Smooth muscle cell (in vitro differentiated cells): ENCODE results near the gene AKR1B15. TPM values are rescaled to one million over a fixed set of nuclear protein-coding genes. Genes with fewer than 3 reads are reported as not detected.

Experiments
- DNase-seq: peaks from one replicate; lab custom pipeline; 2025; ENCODE audit not compliant: unreplicated experiment; lab: John Stamatoyannopoulos, UW
- H2AFZ ChIP-seq: fragments of 200-600 bp; sonication (generic); 2 replicates; pipeline ENCODE4 v1.6.0; 2016; ENCODE audit warnings: antibody characterized with exemption, low read depth, mild to moderate bottlenecking
- H3F3A ChIP-seq: fragments of 200-600 bp; sonication (generic); 2 replicates; pipeline ENCODE4 v1.6.0; 2017; ENCODE audit warnings: antibody characterized with exemption, low read depth
- H3K27ac ChIP-seq: fragments of 200-600 bp; sonication (generic); 2 replicates; pipeline ENCODE4 v1.5.1; 2016; ENCODE audit warnings: low read depth, mild to moderate bottlenecking
- H3K27me3 ChIP-seq: fragments of 200-600 bp; sonication (generic); 2 replicates; pipeline ENCODE4 v1.6.1; 2016; ENCODE audit warnings: low read depth, mild to moderate bottlenecking
- H3K36me3 ChIP-seq: fragments of 200-600 bp; sonication (generic); 2 replicates; pipeline ENCODE4 v1.5.1; 2016; ENCODE audit warnings: low read depth
- H3K4me1 ChIP-seq: fragments of 200-600 bp; sonication (generic); 2 replicates; pipeline ENCODE4 v1.5.1; 2016; ENCODE audit warnings: low read depth
- H3K4me2 ChIP-seq: fragments of 200-600 bp; sonication (generic); 2 replicates; pipeline ENCODE4 v1.6.0; 2016; ENCODE audit warnings: mild to moderate bottlenecking
- H3K4me3 ChIP-seq: fragments of 200-600 bp; sonication (generic); 2 replicates; pipeline ENCODE4 v1.5.1; 2016; ENCODE audit warnings: mild to moderate bottlenecking
- H3K79me2 ChIP-seq: fragments of 200-600 bp; sonication (generic); 2 replicates; pipeline ENCODE4 v1.6.0; 2016; ENCODE audit warnings: low read depth, mild to moderate bottlenecking
- H3K9ac ChIP-seq: fragments of 200-600 bp; sonication (generic); 2 replicates; pipeline ENCODE4 v1.6.0; 2016; ENCODE audit warnings: low read depth
- H3K9me3 ChIP-seq: fragments of 200-600 bp; sonication (generic); replicated peaks from 2 replicates; pipeline ENCODE4 v1.5.1; 2016; ENCODE audit warnings: low read depth
- H4K20me1 ChIP-seq: fragments of 200-600 bp; sonication (generic); 2 replicates; pipeline ENCODE4 v1.6.0; 2016; ENCODE audit warnings: low read depth
- CTCF ChIP-seq: fragments of 200-600 bp; sonication (generic); IDR thresholded peaks from 2 replicates; pipeline ENCODE4 v1.5.1; 2017; ENCODE audit warnings: borderline replicate concordance, mild to moderate bottlenecking, antibody characterized with exemption; ENCODE audit not compliant: insufficient read depth, poor library complexity, severe bottlenecking
- WGBS: methylation state at CpG from one replicate; pipeline ENCODE4 v1.1.7; 2016; ENCODE audit warnings: low lambda C conversion rate; 5-methylcytosine and 5-hydroxymethylcytosine counted together
- polyA plus RNA-seq: library from polyadenylated mRNA; unstranded; fragments of >200 nt; fragmentation: Nextera tagmentation; extraction: Ambion mirVana; gene quantifications from 2 replicates; pipeline ENCODE4 v1.2.1, GENCODE V29; 2016
- total RNA-seq: library from RNA; depleted of rRNA; stranded (reverse); fragments of >200 nt; gene quantifications from 2 replicates; pipeline ENCODE4 v1.2.3, GENCODE V29; 2014

AKR1B15 gene
- total and polyA plus RNA-seq, 2 experiments from 2014 or later = 0.43 to 0.81 TPM

GRCh38 chr7:134547397-134548054 is 1.4 kb upstream of the AKR1B15 start:
- Histone ChIP-seq H3K4me2 (peak overlapping the region; percentile 86), H3K27me3 (no peaks in the 10 kb centered on the region), H3K4me3 (peak overlapping the region; percentile 55), H3K27ac (no peak overlapping the region), H3K36me3 (no peaks in the 10 kb centered on the region), H3K79me2 (no peaks in the 10 kb centered on the region), H3K9me3 (no peaks in the 10 kb centered on the region), H2AFZ (peak overlapping the region; percentile 80), H3K9ac (peak overlapping the region; percentile 32), H3F3A (peaks cover 7% of the 10 kb centered on the region), H3K4me1 (peaks cover 26% of the 10 kb centered on the region), H4K20me1 (no peaks in the 10 kb centered on the region)
- 8% methylated on average over 16 of the region's 16 CpGs for WGBS
- peak; percentile 11 for DNase-seq
- TF ChIP-seq CTCF = peak; percentile 78

DNA sequence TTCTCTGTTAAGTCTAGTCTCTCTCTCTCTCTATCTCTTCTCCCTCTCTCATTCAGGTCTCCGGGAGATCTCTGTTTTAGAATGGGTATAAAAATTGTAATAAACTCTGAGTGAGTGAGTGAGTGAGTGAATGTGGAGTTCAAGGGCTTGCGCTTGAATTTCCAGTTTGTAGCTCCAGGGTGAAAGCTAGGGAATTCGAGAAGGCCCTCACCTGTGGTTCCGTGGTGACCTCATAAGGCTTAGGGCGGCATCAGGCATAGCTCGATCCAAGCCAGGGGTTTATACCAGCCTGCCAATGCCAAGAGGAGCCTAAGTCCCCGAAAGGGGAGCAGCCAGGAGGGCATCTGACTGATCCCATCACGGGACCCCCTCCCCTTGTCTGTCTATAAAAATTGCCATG is 456 bp downstream of the AKR1B15 start:
- H3K36me3 ChIP-seq = no peaks in the 10 kb centered on the region
- 83% methylated on average over 8 of the region's 8 CpGs for WGBS
- H3K27me3 ChIP-seq = no peaks in the 10 kb centered on the region
- no peak overlapping the region for H3K4me3 ChIP-seq
- H3K4me1 ChIP-seq = peaks cover 26% of the 10 kb centered on the region
- H3F3A ChIP-seq = peaks cover 7% of the 10 kb centered on the region
- H3K9ac ChIP-seq = no peak overlapping the region
- H3K4me2 ChIP-seq = peak overlapping the region; percentile 0
- no peaks in the 10 kb centered on the region for H3K9me3 ChIP-seq
- H3K79me2 ChIP-seq = no peaks in the 10 kb centered on the region
- H2AFZ ChIP-seq = no peak overlapping the region
- no peaks in the 10 kb centered on the region for H4K20me1 ChIP-seq
- peak overlapping the region; percentile 60 for H3K27ac ChIP-seq
- no peak for TF ChIP-seq CTCF
- no peak for DNase-seq

DNA sequence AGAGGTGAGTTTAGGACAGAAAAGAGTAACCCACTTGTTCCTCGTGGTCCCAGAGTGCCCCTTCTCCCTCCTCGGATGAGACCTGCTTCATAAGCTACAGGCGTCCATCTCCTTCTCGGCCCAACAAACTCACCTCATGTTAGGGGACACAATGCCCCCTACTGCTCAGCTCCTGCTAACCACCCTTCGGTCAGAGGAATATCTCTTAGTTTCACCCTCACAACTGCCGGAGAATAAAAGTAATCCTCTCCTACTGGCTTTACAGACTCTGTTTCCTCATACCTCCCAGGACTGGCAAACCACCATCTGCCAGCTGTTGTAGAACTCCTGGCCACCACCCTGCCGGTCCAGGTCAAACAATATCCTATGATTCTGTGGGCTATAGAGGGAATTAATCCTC is 3.2 kb downstream of the AKR1B15 start:
- H2AFZ ChIP-seq = no peak overlapping the region
- no peaks in the 10 kb centered on the region for H3K9me3 ChIP-seq
- no peaks in the 10 kb centered on the region for H3K79me2 ChIP-seq
- no peaks in the 10 kb centered on the region for H3K36me3 ChIP-seq
- DNase-seq = no peak
- TF ChIP-seq CTCF = peak; percentile 20
- H3K27ac ChIP-seq = no peak overlapping the region
- H3K27me3 ChIP-seq = no peaks in the 10 kb centered on the region
- peaks cover 7% of the 10 kb centered on the region for H3F3A ChIP-seq
- H4K20me1 ChIP-seq = no peaks in the 10 kb centered on the region
- WGBS = 62% methylated on average over 7 of the region's 7 CpGs
- no peak overlapping the region for H3K4me3 ChIP-seq
- no peak overlapping the region for H3K4me2 ChIP-seq
- no peak overlapping the region for H3K9ac ChIP-seq
- peaks cover 16% of the 10 kb centered on the region for H3K4me1 ChIP-seq

DNA sequence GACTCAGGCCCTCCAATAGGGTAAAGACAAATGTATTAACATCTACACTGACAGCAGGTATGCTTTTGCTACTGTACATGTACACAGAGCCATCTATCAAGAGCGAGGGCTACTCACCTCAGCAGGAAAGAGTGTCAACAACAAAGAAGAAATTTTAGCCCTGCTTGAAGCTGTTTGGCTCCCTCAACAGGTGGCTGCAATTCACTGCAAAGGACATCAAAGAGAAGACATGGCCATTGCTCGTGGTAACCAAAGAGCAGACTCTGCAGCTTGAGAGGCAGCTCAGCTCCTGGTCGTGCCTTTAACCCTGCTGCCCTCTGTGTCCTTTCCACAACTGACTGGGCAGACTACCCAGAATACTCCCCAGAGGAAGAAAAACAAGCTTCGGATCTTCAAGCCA is 5.1 kb downstream of the AKR1B15 start:
- Histone ChIP-seq H3K9ac (no peak overlapping the region), H2AFZ (no peak overlapping the region), H3K4me3 (no peak overlapping the region), H3K4me2 (no peak overlapping the region), H3K4me1 (peaks cover 2% of the 10 kb centered on the region), H3F3A (no peaks in the 10 kb centered on the region), H3K9me3 (no peaks in the 10 kb centered on the region), H3K27ac (no peak overlapping the region), H3K36me3 (no peaks in the 10 kb centered on the region), H3K27me3 (no peaks in the 10 kb centered on the region), H3K79me2 (no peaks in the 10 kb centered on the region), H4K20me1 (no peaks in the 10 kb centered on the region)
- WGBS = 65% methylated on average over 4 of the region's 4 CpGs
- TF ChIP-seq CTCF = no peak
- no peak for DNase-seq
